ENCODE data around the gene HLA-DOB.
"Not testable (repeated sequence)": the region's sequence is repeated elsewhere in the genome, so short reads cannot be mapped to it uniquely, and the experiment has no call there.

HLA-DOB gene

GRCh38 chr6:32815115-32815514, 1.7 kb downstream of the HLA-DOB start:
- DNase-seq (ENCODE audit: low spot score): no peak

GRCh38 chr6:32814145-32814544, 2.7 kb downstream of the HLA-DOB start:
- DNase-seq (ENCODE audit: low spot score) (no peak), FAIRE-seq (no peak)

More at GRCh38 chr6:32815115-32815514, 1.7 kb downstream of the HLA-DOB start:
- FAIRE-seq: no peak

DNA sequence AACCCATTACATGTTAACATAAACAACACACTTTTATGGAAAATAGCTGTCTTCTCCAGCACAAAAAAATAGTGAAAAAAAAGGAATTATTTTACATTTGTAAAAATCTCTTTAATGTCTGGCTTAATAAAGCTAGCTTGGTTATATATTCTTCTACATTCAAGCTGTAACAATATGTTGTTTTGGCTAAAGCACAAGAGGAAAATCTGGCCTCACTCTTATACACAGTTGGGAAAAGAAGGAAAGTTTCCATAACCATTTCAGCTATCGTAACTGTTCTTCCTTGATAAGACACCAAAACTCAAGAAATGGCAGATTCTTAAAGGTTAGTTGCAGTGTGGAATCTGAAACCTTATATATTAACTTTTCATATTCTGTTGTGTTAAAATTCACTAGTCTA, 7.6 kb downstream of the HLA-DOB start:
- FAIRE-seq (no peak), DNase-seq (ENCODE audit: low spot score) (no peak)

DNA sequence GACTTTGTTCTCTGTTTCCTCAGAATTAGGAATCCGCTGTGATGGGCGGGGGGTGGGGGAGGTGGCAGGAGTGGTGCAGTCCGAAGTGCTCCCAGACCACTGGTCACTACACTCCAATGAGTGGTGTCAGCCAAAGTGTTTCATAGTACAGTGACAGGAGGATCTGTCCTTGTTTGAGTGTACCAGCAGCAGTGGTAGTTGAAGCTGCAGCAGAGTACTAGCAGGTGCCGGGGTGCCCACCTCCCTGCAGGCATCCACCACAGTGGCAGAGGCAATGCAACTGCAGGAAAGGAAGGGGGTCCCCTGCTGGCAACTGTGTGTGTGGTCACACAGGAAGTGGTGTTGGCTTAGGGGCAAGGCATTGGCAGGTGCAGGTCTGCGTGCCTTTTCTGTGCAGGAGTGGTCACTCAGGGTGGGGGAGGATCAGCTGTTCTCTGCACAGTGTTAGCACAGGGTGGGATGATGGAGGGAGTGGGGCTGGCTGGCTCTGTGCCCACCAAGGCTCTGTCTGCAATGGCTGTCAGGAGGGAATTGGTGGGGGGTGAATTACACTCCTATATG, 9.7 kb downstream of the HLA-DOB start:
- no peak for DNase-seq (ENCODE audit: low spot score)
- no peak for FAIRE-seq

DNA sequence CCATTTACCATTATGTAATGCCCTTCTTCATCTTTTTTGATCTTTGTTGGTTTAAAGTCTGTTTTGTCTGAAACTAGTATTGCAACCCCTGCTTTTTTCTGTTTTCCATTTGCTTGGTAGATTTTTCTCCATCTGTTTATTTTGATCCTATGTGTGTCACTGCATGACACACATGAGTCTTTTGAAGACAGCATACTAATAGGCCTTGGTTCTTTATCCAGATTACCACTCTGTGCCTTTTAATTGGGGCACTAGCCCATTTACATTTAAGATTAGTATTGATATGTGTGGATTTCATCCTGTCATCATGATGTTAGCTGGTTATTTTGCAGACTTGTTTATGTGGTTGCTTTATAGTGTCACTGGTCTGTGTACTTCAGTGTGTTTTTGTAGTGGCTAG, 11.4 kb downstream of the HLA-DOB start:
- FAIRE-seq; DNase-seq (ENCODE audit: low spot score): not testable (repeated sequence)

DNA sequence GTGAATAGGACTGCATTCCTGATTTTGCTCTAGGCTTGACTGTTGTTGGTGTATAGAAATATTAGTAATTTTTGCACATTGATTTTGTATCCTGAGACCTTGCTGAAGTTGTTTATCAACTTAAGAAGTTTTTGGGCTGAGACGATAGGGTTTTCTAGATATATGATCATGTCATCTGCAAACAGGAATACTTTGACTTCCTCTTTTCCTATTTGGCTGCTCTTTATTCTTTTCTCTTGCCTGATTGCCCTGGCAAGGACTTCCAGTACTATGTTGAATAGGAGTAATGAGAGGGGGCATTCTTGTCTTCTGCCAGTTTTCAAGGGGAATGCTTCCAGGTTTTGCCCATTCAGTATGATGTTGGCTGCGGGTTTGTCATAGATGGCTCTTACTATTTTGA, 13.4 kb downstream of the HLA-DOB start:
- no peak for FAIRE-seq
- no peak for DNase-seq (ENCODE audit: low spot score)

DNA sequence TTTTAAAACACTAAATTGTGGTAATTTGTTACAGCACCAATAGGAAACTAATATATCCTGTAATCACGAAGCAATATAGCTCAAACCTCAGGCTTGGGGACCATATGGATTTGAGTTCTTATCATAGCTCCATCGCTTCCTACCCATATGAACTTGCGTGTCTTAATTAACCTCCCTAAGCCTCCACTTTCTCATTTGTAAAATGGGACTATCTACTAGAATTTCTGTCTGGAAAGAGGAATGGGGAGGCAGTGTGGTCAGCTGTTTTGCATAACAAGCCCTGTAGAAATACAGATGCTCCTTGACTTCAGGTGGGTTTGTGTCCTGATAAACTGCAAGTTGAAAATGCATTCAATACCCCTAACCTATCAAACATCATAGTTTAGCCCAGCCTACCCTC, 17.1 kb downstream of the HLA-DOB start:
- FAIRE-seq: no peak
- no peak for DNase-seq (ENCODE audit: low spot score)

- no peak for FAIRE-seq
- no peak for DNase-seq (ENCODE audit: low spot score)
These were observed 17.6 kb downstream of the HLA-DOB start for GRCh38 chr6:32799168-32799567.

DNA sequence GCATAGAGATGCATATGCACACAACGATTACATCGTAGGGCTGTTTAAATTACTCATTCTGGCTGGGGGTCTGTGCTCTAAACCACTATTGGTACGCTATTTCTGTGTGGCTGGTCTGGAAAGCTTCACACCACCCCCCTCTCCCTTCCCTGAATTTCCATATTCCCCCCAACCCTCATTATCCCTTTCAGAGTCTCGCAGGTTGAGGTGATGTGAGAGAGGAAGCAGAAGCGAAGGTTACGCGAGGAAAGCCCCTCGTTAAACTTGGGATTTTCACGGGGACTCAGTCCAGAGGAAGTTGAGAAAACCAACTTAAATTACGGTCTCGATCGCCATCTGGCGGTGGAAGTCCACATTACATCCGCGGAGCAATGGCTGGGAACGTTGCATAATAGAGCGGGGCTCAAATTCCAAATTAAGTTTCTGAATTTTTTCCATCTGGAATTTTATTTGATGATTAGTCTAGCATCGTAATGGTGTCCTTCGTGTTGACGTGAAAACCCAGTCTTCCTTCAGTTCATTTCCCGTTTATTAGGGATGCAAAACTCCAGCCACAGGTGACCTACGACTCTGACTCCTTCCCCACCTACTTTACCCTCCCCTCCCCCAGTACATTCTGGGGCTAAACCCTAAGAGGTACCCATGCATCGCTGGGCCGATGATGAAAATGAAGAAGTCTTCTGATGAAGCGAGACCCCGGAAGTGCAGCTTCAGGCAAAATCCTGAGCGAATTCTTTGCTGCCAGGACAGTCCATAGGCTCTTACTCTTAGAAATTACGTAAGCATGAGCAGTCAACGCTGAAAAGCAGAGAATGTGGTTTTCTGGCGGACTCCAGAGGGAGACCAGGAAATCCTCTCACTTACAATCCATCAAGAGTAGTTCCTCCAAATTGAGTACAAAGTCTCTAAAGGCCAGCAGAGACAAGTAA, 19.7 kb downstream of the HLA-DOB start:
- DNase-seq (ENCODE audit: low spot score): peak; percentile 68
- FAIRE-seq: no peak

DNA sequence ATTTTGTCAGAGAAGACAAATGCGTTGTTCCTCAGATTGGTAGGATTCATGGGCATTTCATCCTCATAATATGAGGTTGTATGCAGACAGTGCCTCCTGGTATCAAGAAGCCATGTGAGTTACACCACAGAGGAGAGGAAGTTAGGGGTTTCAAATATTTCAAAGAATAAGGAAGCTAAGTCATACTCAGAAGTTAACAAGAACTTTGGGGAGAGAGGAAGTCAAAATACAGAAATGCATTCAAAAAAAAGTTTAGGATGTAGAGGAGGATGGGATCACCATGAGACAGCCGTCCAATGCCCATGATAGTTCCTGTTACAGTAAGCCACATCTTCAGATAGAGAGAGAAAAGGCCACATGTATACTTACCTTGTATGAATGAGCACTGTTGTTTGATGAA, 22.3 kb downstream of the HLA-DOB start:
- no peak for FAIRE-seq

GRCh38 chr6:32792901-32793435, 23.8 kb downstream of the HLA-DOB start:
- DNase-seq (ENCODE audit: low spot score) (no peak), FAIRE-seq (no peak)

More for the DNA sequence above, 22.3 kb downstream of the HLA-DOB start:
- DNase-seq (ENCODE audit: low spot score): no peak

- peak; percentile 37 for DNase-seq (ENCODE audit: low spot score)
- no peak for FAIRE-seq
These were observed 26.5 kb downstream of the HLA-DOB start for GRCh38 chr6:32790306-32790705.

DNA sequence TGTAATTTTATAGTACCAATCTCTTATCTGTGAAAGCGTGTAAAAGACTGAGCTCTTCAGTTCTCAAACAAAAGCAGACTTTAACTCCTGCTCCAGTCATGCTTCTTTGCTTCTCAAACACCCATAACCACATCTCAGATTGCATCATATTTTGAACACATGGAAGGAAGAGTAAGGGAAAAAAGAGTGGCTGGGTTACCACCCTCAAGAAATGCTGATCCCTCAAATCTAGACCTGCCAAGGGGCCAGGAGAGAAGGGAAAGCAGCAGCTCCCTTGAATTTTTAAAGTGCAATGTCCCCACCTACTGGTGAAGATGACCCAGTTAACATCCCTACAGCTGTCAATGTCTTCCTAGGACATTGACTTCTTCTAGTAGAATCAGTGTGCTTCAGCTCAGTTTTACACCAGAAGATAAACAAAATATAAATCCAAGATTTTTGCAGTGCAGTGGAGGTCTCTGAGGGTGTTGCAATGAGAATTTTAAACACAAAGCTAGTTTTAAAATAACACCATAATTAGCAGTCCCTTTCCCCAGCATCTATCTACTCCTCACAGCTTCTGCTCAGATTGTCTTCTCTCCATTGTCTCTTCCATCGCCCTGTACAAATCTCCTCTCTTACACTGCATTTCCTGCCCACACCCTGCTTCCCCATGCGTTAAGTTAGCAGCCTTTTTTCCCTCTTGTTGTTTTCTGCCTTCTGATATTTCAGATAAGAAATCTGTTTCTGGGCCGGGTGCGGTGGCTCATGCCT, 30.8 kb downstream of the HLA-DOB start:
- DNase-seq (ENCODE audit: low spot score) (peak; percentile 70), FAIRE-seq (no peak)

GRCh38 chr6:32782923-32783322, 33.9 kb downstream of the HLA-DOB start:
- not testable (repeated sequence) for DNase-seq (ENCODE audit: low spot score); FAIRE-seq

GRCh38 chr6:32779036-32779435, 37.8 kb downstream of the HLA-DOB start:
- FAIRE-seq: no peak
- no peak for DNase-seq (ENCODE audit: low spot score)

GRCh38 chr6:32775071-32775470, 41.7 kb downstream of the HLA-DOB start:
- FAIRE-seq (no peak), DNase-seq (ENCODE audit: low spot score) (no peak)

DNA sequence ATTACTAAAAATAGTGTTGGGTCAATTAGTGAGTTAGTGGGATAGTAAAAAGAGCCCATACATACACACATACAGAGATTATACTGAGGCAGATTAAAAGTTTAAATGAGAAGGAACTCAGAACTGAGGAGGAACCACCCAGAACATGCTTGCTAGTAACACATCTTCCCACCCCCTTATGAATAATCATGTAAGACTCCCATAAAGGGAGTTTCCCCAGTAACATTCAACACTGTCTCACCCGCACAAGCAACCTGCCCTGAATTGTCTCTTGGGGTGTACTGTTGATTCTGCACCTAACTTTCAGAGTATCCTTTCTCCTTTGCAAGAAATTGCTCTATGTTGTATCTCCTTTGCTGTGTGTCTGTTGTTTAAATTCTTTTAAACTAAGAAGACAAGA, 42.4 kb downstream of the HLA-DOB start:
- FAIRE-seq (no peak), DNase-seq (ENCODE audit: low spot score) (no peak)

- no peak for FAIRE-seq
- peak; percentile 18 for DNase-seq (ENCODE audit: low spot score)
These were observed 44.1 kb downstream of the HLA-DOB start for GRCh38 chr6:32772656-32773055.

DNA sequence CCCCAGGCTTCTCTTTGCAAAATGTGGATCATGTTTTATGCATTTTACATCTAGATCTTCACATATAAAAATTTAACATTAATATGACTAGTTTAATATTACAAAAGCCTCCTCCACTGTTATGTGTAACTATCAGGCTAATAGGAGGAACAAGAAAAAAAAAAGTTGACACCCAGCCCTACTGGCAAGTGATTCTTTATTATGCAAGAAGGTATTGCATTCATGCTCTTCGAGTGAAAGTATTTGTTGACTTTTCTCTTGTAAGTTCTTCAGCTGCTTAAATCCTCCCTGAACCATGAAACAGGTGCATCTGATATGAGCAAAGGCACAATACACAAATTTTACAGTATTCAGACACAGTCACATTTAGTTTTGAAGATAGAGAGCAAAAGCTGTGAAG, 52.8 kb downstream of the HLA-DOB start:
- DNase-seq (ENCODE audit: low spot score) (no peak), FAIRE-seq (no peak)

DNA sequence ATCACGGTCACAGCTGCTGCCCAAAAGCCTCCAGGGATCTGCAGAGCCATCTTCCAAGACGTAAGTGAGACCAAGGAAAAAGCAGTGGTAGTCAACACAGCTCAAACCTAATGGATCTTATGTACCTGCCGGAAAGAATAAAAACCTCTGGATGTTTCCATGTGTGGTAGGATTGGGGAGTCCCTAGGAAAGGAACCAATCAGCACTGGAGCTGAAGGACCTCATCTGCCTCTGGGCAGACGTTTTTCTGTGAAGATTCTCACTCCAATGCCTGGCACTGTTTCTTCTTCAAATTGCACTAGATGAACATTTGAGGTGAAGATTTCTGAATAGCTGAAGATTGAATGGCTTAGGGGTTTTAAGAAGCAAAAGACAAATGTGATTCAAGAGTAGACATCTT, 53.4 kb downstream of the HLA-DOB start, which contains the start of gene HLA-DQB2:
Gene HLA-DQB2 (minus strand): TSS at position 112 of the 400 bp plus-strand sequence. CDS start 62 bp downstream, at position 50.
- FAIRE-seq: no peak

More for the DNA sequence above, 53.4 kb downstream of the HLA-DOB start, which contains the start of gene HLA-DQB2:
- no peak for DNase-seq (ENCODE audit: low spot score)

Data from urothelium cell line (cell line).